Fibroblast of the conjunctiva (primary cell): ENCODE measurements around the gene CCDC127.

Experiments
- DNase-seq: peaks from one replicate; pipeline ENCODE4 v3.0.0-alpha.2; 2010; ENCODE audit warnings: low read depth

The CCDC127 gene

GRCh38 chr5:157126-157715 lies 60.7 kb downstream of the CCDC127 start:
- no peak for DNase-seq

- no peak for DNase-seq
Observed at GRCh38 chr5:156411-157072, 61.4 kb downstream of the CCDC127 start.

- no peak for DNase-seq
Observed at GRCh38 chr5:155651-156410, 62.1 kb downstream of the CCDC127 start.

GRCh38 chr5:154826-155225 lies 63.1 kb downstream of the CCDC127 start:
- DNase-seq, result no peak

GRCh38 chr5:154236-154635 lies 63.7 kb downstream of the CCDC127 start:
- no peak for DNase-seq

- no peak for DNase-seq
Observed at GRCh38 chr5:153256-153655, 64.7 kb downstream of the CCDC127 start.

- DNase-seq, result no peak
Observed at GRCh38 chr5:152077-152476, 65.9 kb downstream of the CCDC127 start.

GRCh38 chr5:150746-151145 lies 67.2 kb downstream of the CCDC127 start:
- DNase-seq, result no peak

GRCh38 chr5:149745-150485 lies 68.0 kb downstream of the CCDC127 start:
- DNase-seq, result peak; percentile 17

- no peak for DNase-seq
Observed at GRCh38 chr5:147751-148150, 70.2 kb downstream of the CCDC127 start.
